HG02840 (cell line): Measurements from ENCODE around the gene NDOR1.
A peak's percentile ranks its signal among the peaks of the same experiment; 100 is the strongest.
"Not testable (repeated sequence)": the region's sequence is repeated elsewhere in the genome, so short reads cannot be mapped to it uniquely, and the experiment has no call there.

Experiments
- ATAC-seq: cut with Tn5 transposase; IDR thresholded peaks from one replicate; pipeline ENCODE4 v1.9.1; 2021; ENCODE audit warnings: mild to moderate bottlenecking, moderate library complexity, moderate number of reproducible peaks; ENCODE audit not compliant: unreplicated experiment, low FRiP score

Gene NDOR1

GRCh38 chr9:137228968-137229896 is 23.7 kb downstream of the NDOR1 start:
- ATAC-seq: no peak

- no peak for ATAC-seq
Measured at GRCh38 chr9:137229903-137230704, 24.6 kb downstream of the NDOR1 start.

GRCh38 chr9:137230705-137231371 is 25.3 kb downstream of the NDOR1 start, which contains the start of gene SLC34A3:
Gene SLC34A3 (plus strand): TSS chr9:137230901. CDS start chr9:137231703, 802 bp downstream.
- ATAC-seq: no peak

GRCh38 chr9:137231372-137232039 is 26.0 kb downstream of the NDOR1 start:
- ATAC-seq: no peak

GRCh38 chr9:137232101-137232500 is 26.6 kb downstream of the NDOR1 start:
- ATAC-seq: no peak

- ATAC-seq: no peak
Measured at GRCh38 chr9:137232510-137232909, 27.0 kb downstream of the NDOR1 start.

- no peak for ATAC-seq
Measured at GRCh38 chr9:137233143-137233980, 27.9 kb downstream of the NDOR1 start.

- ATAC-seq: no peak
Measured at GRCh38 chr9:137234055-137234697, 28.7 kb downstream of the NDOR1 start.

GRCh38 chr9:137234758-137235423 is 29.4 kb downstream of the NDOR1 start:
- ATAC-seq: no peak

GRCh38 chr9:137235424-137236237 is 30.1 kb downstream of the NDOR1 start:
- ATAC-seq: no peak

- no peak for ATAC-seq
Measured at GRCh38 chr9:137236238-137236935, 30.9 kb downstream of the NDOR1 start.

GRCh38 chr9:137236936-137237421 is 31.5 kb downstream of the NDOR1 start:
- ATAC-seq: no peak

GRCh38 chr9:137237759-137238726 is 32.5 kb downstream of the NDOR1 start:
- ATAC-seq: no peak

- ATAC-seq: not testable (repeated sequence)
Measured at GRCh38 chr9:137239541-137240200, 34.2 kb downstream of the NDOR1 start.

GRCh38 chr9:137240318-137240840 is 34.9 kb downstream of the NDOR1 start:
- ATAC-seq: peak; percentile 25
